IPS-18c (cell line): ENCODE data around the gene MSL2.
"Not testable (repeated sequence)": the region's sequence is repeated elsewhere in the genome, so short reads cannot be mapped to it uniquely, and the experiment has no call there.

Experiments used
- H3K4me3 ChIP-seq: 2 replicates; pipeline ENCODE4 v1.7.0; 2013; ENCODE audit warnings: low read depth, mild to moderate bottlenecking, low read length, moderate library complexity; ENCODE audit not compliant: insufficient read depth
- H3K9me3 ChIP-seq: one replicate; pipeline ENCODE4 v1.6.1; 2013; ENCODE audit warnings: mild to moderate bottlenecking, low read length, moderate library complexity; ENCODE audit not compliant: control insufficient read depth, insufficient read depth

MSL2 gene

GRCh38 chr3:136119783-136120182 is 76.4 kb downstream of the MSL2 start:
- not testable (repeated sequence) for H3K4me3 ChIP-seq, H3K9me3 ChIP-seq

- not testable (repeated sequence) for H3K9me3 ChIP-seq
These were observed 76.8 kb downstream of the MSL2 start for GRCh38 chr3:136119332-136119731.

GRCh38 chr3:136114421-136114820 is 81.7 kb downstream of the MSL2 start:
- Histone ChIP-seq H3K9me3 (peaks cover 7% of the 10 kb centered on the region), H3K4me3 (no peak overlapping the region)

More at GRCh38 chr3:136119332-136119731, 76.8 kb downstream of the MSL2 start:
- H3K4me3 ChIP-seq, result not testable (repeated sequence)

GRCh38 chr3:136110481-136110880 is 85.7 kb downstream of the MSL2 start:
- H3K4me3 ChIP-seq, result no peak overlapping the region
- peaks cover 7% of the 10 kb centered on the region for H3K9me3 ChIP-seq

- Histone ChIP-seq H3K4me3 (no peak overlapping the region), H3K9me3 (peaks cover 5% of the 10 kb centered on the region)
These were observed 86.6 kb downstream of the MSL2 start for GRCh38 chr3:136109499-136109898.

GRCh38 chr3:136106101-136106500 is 90.0 kb downstream of the MSL2 start:
- Histone ChIP-seq H3K9me3 (no peaks in the 10 kb centered on the region), H3K4me3 (no peak overlapping the region)

GRCh38 chr3:136105044-136105443 is 91.1 kb downstream of the MSL2 start:
- Histone ChIP-seq H3K9me3 (no peaks in the 10 kb centered on the region), H3K4me3 (no peak overlapping the region)
